Liver (tissue), 9 donors: ENCODE data around the gene NDRG2. TPM values are rescaled to one million over a fixed set of nuclear protein-coding genes. Genes with fewer than 3 reads are reported as not detected.

Experiments
- DNase-seq: peaks from one replicate; pipeline ENCODE4 v3.0.0-alpha.2; 2017; ENCODE audit warnings: low spot score
- H3K27ac ChIP-seq, 2 donors: one replicate each; pipeline ENCODE4 v1.7.0; 2013; ENCODE audit warnings: inconsistent platforms in 2 of 2, low read length in 2 of 2, control low read depth in 1 of 2, low read depth in 1 of 2, mild to moderate bottlenecking in 1 of 2
- H3K27me3 ChIP-seq, 4 donors: one replicate each; pipeline versions ENCODE4 v1.6.1 to v1.7.0; 2013; ENCODE audit warnings: low read length in 3 of 4, inconsistent platforms in 1 of 4, mild to moderate bottlenecking in 1 of 4, moderate library complexity in 1 of 4; ENCODE audit not compliant: control insufficient read depth in 4 of 4, insufficient read depth in 4 of 4
- H3K36me3 ChIP-seq, 4 donors: one replicate each; pipeline versions ENCODE4 v1.6.1 to v1.7.0; 2013; ENCODE audit warnings: low read length in 3 of 4, mild to moderate bottlenecking in 3 of 4, low read depth in 1 of 4, moderate library complexity in 1 of 4; ENCODE audit not compliant: control insufficient read depth in 4 of 4, insufficient read depth in 3 of 4
- H3K4me1 ChIP-seq, 4 donors: one replicate each; pipeline versions ENCODE4 v1.6.1 to v1.7.0; 2013; ENCODE audit warnings: low read length in 3 of 4, mild to moderate bottlenecking in 3 of 4, moderate library complexity in 1 of 4; ENCODE audit not compliant: control insufficient read depth in 4 of 4, insufficient read depth in 4 of 4
- H3K4me3 ChIP-seq, 3 donors: one replicate each; pipeline versions ENCODE4 v1.6.1 to v1.7.0; 2013; ENCODE audit warnings: low read length in 3 of 3, control low read depth in 1 of 3, low read depth in 1 of 3, mild to moderate bottlenecking in 1 of 3
- H3K9ac ChIP-seq, 2 donors: one replicate each; pipeline ENCODE4 v1.7.0; 2013; ENCODE audit warnings: low read length in 2 of 2, mild to moderate bottlenecking in 2 of 2, moderate library complexity in 2 of 2, control low read depth in 1 of 2, low read depth in 1 of 2
- H3K9me3 ChIP-seq, 4 donors: one replicate each; pipeline versions ENCODE4 v1.6.1 to v1.7.0; 2013; ENCODE audit warnings: low read length in 3 of 4; ENCODE audit not compliant: control insufficient read depth in 4 of 4
- ATF3 ChIP-seq: IDR thresholded peaks from 2 replicates; pipeline ENCODE4 v1.6.1; 2016; ENCODE audit warnings: antibody characterized with exemption
- FOXA1 ChIP-seq: IDR thresholded peaks from 2 replicates; pipeline ENCODE4 v1.6.1; 2016; ENCODE audit warnings: antibody characterized with exemption
- FOXA2 ChIP-seq: IDR thresholded peaks from 2 replicates; pipeline ENCODE4 v1.6.1; 2016; ENCODE audit warnings: antibody characterized with exemption
- GABPA ChIP-seq, 2 donors: IDR thresholded peaks in 1 of 2; conservative IDR thresholded peaks in 1 of 2; 2 replicates each; pipeline ENCODE4 v1.6.1; 2016; ENCODE audit warnings: antibody characterized with exemption in 2 of 2, mild to moderate bottlenecking in 1 of 2, moderate library complexity in 1 of 2
- HNF4A ChIP-seq, 2 donors: conservative IDR thresholded peaks; 2 replicates each; pipeline ENCODE4 v1.6.1; 2016; ENCODE audit warnings: antibody characterized with exemption in 2 of 2, mild to moderate bottlenecking in 2 of 2
- HNF4G ChIP-seq: IDR thresholded peaks from 2 replicates; pipeline ENCODE4 v1.6.1; 2016; ENCODE audit warnings: antibody characterized with exemption
- JUND ChIP-seq, 2 donors: IDR thresholded peaks; 2 replicates each; pipeline ENCODE4 v1.6.1; 2016; ENCODE audit warnings: antibody characterized with exemption in 2 of 2
- NR2F2 ChIP-seq: IDR thresholded peaks from 2 replicates; pipeline ENCODE4 v1.6.1; 2016; ENCODE audit warnings: antibody characterized with exemption
- RAD21 ChIP-seq, 2 donors: IDR thresholded peaks; 2 replicates each; pipeline ENCODE4 v1.6.1; 2016; ENCODE audit warnings: antibody characterized with exemption in 2 of 2, mild to moderate bottlenecking in 2 of 2
- RXRA ChIP-seq, 2 donors: IDR thresholded peaks; 2 replicates each; pipeline ENCODE4 v1.6.1; 2017 to 2018; ENCODE audit warnings: antibody characterized with exemption in 2 of 2, mild to moderate bottlenecking in 1 of 2
- SP1 ChIP-seq: IDR thresholded peaks from 2 replicates; pipeline ENCODE4 v1.6.1; 2018; ENCODE audit warnings: antibody characterized with exemption, mild to moderate bottlenecking
- TAF1 ChIP-seq: conservative IDR thresholded peaks from 2 replicates; pipeline ENCODE4 v1.6.1; 2016; ENCODE audit warnings: antibody characterized with exemption, mild to moderate bottlenecking
- YY1 ChIP-seq: IDR thresholded peaks from 2 replicates; pipeline ENCODE4 v1.6.1; 2016; ENCODE audit warnings: antibody characterized with exemption, mild to moderate bottlenecking
- WGBS: extraction: QIAGEN DNeasy Blood & Tissue Kit; methylation state at CpG from one replicate; pipeline ENCODE4 v1.1.7; 2013; 5-methylcytosine and 5-hydroxymethylcytosine counted together
- polyA plus RNA-seq, 2 donors: library from polyadenylated mRNA; stranded (reverse) in 1 of 2; unstranded in 1 of 2; fragments of 200-250 nt in 1 of 2; fragments of >200 nt in 1 of 2; fragmentation: Nextera tagmentation in 1 of 2; extraction: Ambion mirVana in 1 of 2; gene quantifications; one replicate each; pipeline versions ENCODE4 v1.2.1 to v1.2.3, GENCODE V29; 2013 to 2015
- total RNA-seq, 2 donors: library from RNA; depleted of rRNA; stranded (reverse); fragments of >200 nt; gene quantifications; one replicate each; pipeline ENCODE4 v1.2.3, GENCODE V29; 2014
- TF ChIP-seq, protein P1 (sequence below): IDR thresholded peaks from 2 replicates; pipeline ENCODE4 v1.6.1; 2016; ENCODE audit warnings: antibody characterized with exemption
- TF ChIP-seq, protein P2 (sequence below): fragments of 150-350 bp; IDR thresholded peaks from 2 replicates; pipeline ENCODE4 v1.5.1; 2017; ENCODE audit warnings: improper control_type of control experiment, low read depth, low read length; ENCODE audit not compliant: missing input control
- TF ChIP-seq, protein P3 (sequence below): IDR thresholded peaks from 2 replicates; pipeline ENCODE4 v1.6.1; 2016; ENCODE audit warnings: antibody characterized with exemption, mild to moderate bottlenecking
- donor health status: healthy.
- donor health status: healthy.
- donor health status: healthy.
- donor health status: healthy.
- donor health status: healthy.

NDRG2 gene
- total and polyA plus RNA-seq, 4 donors: 72.9 to 191 (median 132) TPM

GRCh38 chr14:21017528-21018245, 7.2 kb downstream of the NDRG2 start:
- DNase-seq: no peak
- no peak for TF ChIP-seq HNF4G
- no peak for TF ChIP-seq TAF1
- TF ChIP-seq SP1: no peak
- TF ChIP-seq ATF3: no peak
- TF ChIP-seq JUND (IDR thresholded peaks at IDR 0.05): no peak
- TF ChIP-seq, protein P1, sequence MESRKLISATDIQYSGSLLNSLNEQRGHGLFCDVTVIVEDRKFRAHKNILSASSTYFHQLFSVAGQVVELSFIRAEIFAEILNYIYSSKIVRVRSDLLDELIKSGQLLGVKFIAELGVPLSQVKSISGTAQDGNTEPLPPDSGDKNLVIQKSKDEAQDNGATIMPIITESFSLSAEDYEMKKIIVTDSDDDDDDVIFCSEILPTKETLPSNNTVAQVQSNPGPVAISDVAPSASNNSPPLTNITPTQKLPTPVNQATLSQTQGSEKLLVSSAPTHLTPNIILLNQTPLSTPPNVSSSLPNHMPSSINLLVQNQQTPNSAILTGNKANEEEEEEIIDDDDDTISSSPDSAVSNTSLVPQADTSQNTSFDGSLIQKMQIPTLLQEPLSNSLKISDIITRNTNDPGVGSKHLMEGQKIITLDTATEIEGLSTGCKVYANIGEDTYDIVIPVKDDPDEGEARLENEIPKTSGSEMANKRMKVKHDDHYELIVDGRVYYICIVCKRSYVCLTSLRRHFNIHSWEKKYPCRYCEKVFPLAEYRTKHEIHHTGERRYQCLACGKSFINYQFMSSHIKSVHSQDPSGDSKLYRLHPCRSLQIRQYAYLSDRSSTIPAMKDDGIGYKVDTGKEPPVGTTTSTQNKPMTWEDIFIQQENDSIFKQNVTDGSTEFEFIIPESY: no peak
- TF ChIP-seq NR2F2: no peak
- no peak for TF ChIP-seq RXRA (IDR thresholded peaks at IDR 0.05)
- TF ChIP-seq FOXA1: no peak
- Histone ChIP-seq H3K27me3 (no peaks in the 10 kb centered on the region), H3K9me3 (no peaks in the 10 kb centered on the region), H3K9ac (no peak overlapping the region), H3K4me3 (no peak overlapping the region), H3K36me3 (peaks cover 8 to 45% (median 44%) of the 10 kb centered on the region in 4 donors), H3K4me1 (peaks cover 0 to 47% (median 26%) of the 10 kb centered on the region in 4 donors), H3K27ac (no peak overlapping the region)
- 76% methylated on average over 28 of the region's 28 CpGs for WGBS

GRCh38 chr14:21016413-21017190, 8.3 kb downstream of the NDRG2 start:
- peaks cover 8 to 43% (median 38%) of the 10 kb centered on the region in 4 donors for H3K36me3 ChIP-seq
- 66% methylated on average over 9 of the region's 9 CpGs for WGBS
- DNase-seq: no peak
- H3K4me3 ChIP-seq: no peak overlapping the region
- peaks cover 0 to 37% (median 16%) of the 10 kb centered on the region in 4 donors for H3K4me1 ChIP-seq
- no peaks in the 10 kb centered on the region for H3K27me3 ChIP-seq
- H3K27ac ChIP-seq: no peak overlapping the region
- no peaks in the 10 kb centered on the region for H3K9me3 ChIP-seq
- no peak for TF ChIP-seq ATF3
- H3K9ac ChIP-seq: no peak overlapping the region

- peaks cover 0 to 34% (median 6%) of the 10 kb centered on the region in 4 donors for H3K4me1 ChIP-seq
- WGBS: 34% methylated on average over 6 of the region's 6 CpGs
- no peak overlapping the region for H3K27ac ChIP-seq
- no peak for TF ChIP-seq HNF4A (conservative IDR thresholded peaks at IDR 0.05)
- no peak for TF ChIP-seq FOXA2
- TF ChIP-seq, protein P2, sequence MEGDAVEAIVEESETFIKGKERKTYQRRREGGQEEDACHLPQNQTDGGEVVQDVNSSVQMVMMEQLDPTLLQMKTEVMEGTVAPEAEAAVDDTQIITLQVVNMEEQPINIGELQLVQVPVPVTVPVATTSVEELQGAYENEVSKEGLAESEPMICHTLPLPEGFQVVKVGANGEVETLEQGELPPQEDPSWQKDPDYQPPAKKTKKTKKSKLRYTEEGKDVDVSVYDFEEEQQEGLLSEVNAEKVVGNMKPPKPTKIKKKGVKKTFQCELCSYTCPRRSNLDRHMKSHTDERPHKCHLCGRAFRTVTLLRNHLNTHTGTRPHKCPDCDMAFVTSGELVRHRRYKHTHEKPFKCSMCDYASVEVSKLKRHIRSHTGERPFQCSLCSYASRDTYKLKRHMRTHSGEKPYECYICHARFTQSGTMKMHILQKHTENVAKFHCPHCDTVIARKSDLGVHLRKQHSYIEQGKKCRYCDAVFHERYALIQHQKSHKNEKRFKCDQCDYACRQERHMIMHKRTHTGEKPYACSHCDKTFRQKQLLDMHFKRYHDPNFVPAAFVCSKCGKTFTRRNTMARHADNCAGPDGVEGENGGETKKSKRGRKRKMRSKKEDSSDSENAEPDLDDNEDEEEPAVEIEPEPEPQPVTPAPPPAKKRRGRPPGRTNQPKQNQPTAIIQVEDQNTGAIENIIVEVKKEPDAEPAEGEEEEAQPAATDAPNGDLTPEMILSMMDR: no peak
- no peak for TF ChIP-seq RAD21 (IDR thresholded peaks at IDR 0.05)
- no peak for TF ChIP-seq HNF4G
- TF ChIP-seq SP1: no peak
- no peak for TF ChIP-seq TAF1
- no peak for TF ChIP-seq GABPA (IDR thresholded peaks at IDR 0.05 in 1 of 2, conservative IDR thresholded peaks at IDR 0.05 in 1 of 2)
- TF ChIP-seq, protein P1: no peak
- no peak for TF ChIP-seq NR2F2
- TF ChIP-seq RXRA (IDR thresholded peaks at IDR 0.05): no peak
- TF ChIP-seq, protein P3, sequence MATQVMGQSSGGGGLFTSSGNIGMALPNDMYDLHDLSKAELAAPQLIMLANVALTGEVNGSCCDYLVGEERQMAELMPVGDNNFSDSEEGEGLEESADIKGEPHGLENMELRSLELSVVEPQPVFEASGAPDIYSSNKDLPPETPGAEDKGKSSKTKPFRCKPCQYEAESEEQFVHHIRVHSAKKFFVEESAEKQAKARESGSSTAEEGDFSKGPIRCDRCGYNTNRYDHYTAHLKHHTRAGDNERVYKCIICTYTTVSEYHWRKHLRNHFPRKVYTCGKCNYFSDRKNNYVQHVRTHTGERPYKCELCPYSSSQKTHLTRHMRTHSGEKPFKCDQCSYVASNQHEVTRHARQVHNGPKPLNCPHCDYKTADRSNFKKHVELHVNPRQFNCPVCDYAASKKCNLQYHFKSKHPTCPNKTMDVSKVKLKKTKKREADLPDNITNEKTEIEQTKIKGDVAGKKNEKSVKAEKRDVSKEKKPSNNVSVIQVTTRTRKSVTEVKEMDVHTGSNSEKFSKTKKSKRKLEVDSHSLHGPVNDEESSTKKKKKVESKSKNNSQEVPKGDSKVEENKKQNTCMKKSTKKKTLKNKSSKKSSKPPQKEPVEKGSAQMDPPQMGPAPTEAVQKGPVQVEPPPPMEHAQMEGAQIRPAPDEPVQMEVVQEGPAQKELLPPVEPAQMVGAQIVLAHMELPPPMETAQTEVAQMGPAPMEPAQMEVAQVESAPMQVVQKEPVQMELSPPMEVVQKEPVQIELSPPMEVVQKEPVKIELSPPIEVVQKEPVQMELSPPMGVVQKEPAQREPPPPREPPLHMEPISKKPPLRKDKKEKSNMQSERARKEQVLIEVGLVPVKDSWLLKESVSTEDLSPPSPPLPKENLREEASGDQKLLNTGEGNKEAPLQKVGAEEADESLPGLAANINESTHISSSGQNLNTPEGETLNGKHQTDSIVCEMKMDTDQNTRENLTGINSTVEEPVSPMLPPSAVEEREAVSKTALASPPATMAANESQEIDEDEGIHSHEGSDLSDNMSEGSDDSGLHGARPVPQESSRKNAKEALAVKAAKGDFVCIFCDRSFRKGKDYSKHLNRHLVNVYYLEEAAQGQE: no peak
- TF ChIP-seq YY1: no peak
Measured at GRCh38 chr14:21015312-21015711, 9.5 kb downstream of the NDRG2 start.

More at GRCh38 chr14:21015312-21015711, 9.5 kb downstream of the NDRG2 start:
- DNase-seq: no peak
- Histone ChIP-seq H3K9me3 (no peaks in the 10 kb centered on the region), H3K4me3 (no peak overlapping the region), H3K9ac (no peak overlapping the region), H3K36me3 (peaks cover 8 to 34% (median 28%) of the 10 kb centered on the region in 4 donors), H3K27me3 (no peaks in the 10 kb centered on the region)
